ENCODE data around the gene KAT7.

The KAT7 gene

DNA sequence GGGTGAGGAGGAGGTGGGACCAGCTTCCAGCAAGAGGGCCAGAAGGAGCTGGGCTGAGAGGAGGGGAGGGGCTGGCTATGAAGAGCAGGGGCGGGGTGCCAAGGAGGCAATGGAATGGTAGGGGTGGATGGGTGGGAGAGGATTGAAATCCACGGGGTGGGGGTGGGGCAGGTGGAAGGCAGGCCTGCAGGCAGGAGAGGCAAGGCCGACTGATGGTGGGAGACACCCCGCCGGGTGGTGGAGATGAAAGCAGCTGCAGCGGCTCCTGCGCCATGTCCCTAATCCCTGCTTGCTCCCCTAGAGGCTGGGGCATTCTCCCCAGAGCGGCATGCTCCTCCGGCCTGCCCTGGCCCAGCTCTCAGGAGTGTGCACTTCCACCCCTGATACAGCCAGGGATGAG is 87.2 kb downstream of the KAT7 start:
- Histone ChIP-seq H4K20me1 (ENCODE audit: low read depth, low read length) (no peaks in the 10 kb centered on the region), H3K9me2 (replicated peaks; ENCODE audit: insufficient read depth, low read length) (no peaks in the 10 kb centered on the region), H3K36me3 (ENCODE audit: low read length) (no peaks in the 10 kb centered on the region), H3K27ac (ENCODE audit: low read depth, low read length) (no peak overlapping the region), H3K27me3 (ENCODE audit: low read length) (no peaks in the 10 kb centered on the region), H3F3A (ENCODE audit: insufficient read depth) (no peaks in the 10 kb centered on the region), H3K4me3 (ENCODE audit: insufficient read depth, low read length, poor library complexity, severe bottlenecking) (no peak overlapping the region), H3K79me2 (ENCODE audit: insufficient read depth, low read length) (no peaks in the 10 kb centered on the region), H2AFZ (ENCODE audit: low read depth, low read length, severe bottlenecking) (no peak overlapping the region), H3K9me3 (ENCODE audit: insufficient read depth, low read length) (no peaks in the 10 kb centered on the region), H3K9ac (ENCODE audit: low read length) (no peak overlapping the region), H3K4me2 (ENCODE audit: low read depth, low read length, poor library complexity, severe bottlenecking) (no peak overlapping the region)
- TF ChIP-seq EZH2phosphoT487 (conservative IDR thresholded peaks at IDR 0.05; ENCODE audit: low read length) (no peak), CTCF (IDR thresholded peaks at IDR 0.05; ENCODE audit: insufficient read depth, low read length, poor library complexity, severe bottlenecking) (no peak)

DNA sequence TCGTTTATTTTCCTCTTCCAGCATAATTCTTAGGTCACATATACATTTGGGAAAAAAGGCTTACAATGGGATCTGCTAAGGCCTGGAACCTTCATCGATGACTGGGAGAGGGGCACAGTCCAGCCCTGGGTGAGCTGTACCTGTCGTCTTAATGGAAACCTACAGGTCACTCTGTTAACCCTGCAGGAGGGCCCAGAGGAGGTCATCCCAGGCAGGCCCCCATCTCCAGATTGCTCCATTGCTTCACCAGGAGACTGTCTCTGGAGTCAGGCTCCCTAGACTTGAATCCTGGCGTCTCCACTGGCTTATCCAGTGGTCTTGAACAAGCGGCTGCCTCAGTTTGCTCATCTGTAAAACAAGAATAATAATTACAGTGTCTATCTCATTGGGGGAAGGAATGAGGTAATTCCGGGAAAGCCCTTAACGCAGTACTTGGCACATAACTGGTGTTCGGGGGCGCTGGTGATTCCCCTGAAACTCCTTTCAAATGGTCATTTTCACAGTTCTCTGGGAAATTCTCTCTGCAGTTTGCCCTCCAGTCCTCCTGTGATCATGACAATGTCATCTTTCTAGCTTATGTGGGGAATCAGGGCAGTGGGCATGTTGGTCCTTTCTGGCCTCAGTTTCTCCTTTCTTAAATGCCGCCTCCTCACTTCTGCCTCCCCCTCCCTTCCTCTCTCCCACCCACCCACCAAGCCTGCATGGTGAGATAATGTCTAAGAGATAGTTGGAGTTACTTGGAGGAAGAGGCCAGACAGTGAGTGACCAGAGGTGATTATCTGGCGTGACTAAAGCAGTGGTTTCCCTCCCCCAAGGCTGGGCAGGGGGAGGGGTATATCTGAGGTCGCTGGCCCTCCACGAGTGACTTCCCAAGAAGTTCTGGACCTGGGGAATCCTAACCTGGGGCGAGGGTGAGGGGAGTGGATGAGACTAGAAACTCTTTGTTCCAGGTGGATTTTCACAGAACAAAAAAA is 90.7 kb downstream of the KAT7 start:
- H4K20me1 ChIP-seq (ENCODE audit: low read depth, low read length) = no peaks in the 10 kb centered on the region
- H2AFZ ChIP-seq (ENCODE audit: low read depth, low read length, severe bottlenecking) = no peak overlapping the region
- no peak overlapping the region for H3K27ac ChIP-seq (ENCODE audit: low read depth, low read length)
- TF ChIP-seq CTCF (IDR thresholded peaks at IDR 0.05; ENCODE audit: insufficient read depth, low read length, poor library complexity, severe bottlenecking) = no peak
- TF ChIP-seq EZH2phosphoT487 (conservative IDR thresholded peaks at IDR 0.05; ENCODE audit: low read length) = no peak
- H3K4me2 ChIP-seq (ENCODE audit: low read depth, low read length, poor library complexity, severe bottlenecking) = no peak overlapping the region
- H3K9ac ChIP-seq (ENCODE audit: low read length) = no peak overlapping the region
- H3F3A ChIP-seq (ENCODE audit: insufficient read depth) = no peaks in the 10 kb centered on the region
- H3K79me2 ChIP-seq (ENCODE audit: insufficient read depth, low read length) = no peaks in the 10 kb centered on the region
- no peak overlapping the region for H3K4me3 ChIP-seq (ENCODE audit: insufficient read depth, low read length, poor library complexity, severe bottlenecking)
- no peaks in the 10 kb centered on the region for H3K9me2 ChIP-seq (replicated peaks; ENCODE audit: insufficient read depth, low read length)
- H3K9me3 ChIP-seq (ENCODE audit: insufficient read depth, low read length) = no peaks in the 10 kb centered on the region
- H3K27me3 ChIP-seq (ENCODE audit: low read length) = no peaks in the 10 kb centered on the region
- H3K36me3 ChIP-seq (ENCODE audit: low read length) = no peaks in the 10 kb centered on the region

- TF ChIP-seq CTCF (IDR thresholded peaks at IDR 0.05; ENCODE audit: insufficient read depth, low read length, poor library complexity, severe bottlenecking) = peak; percentile 71
- no peak for TF ChIP-seq EZH2phosphoT487 (conservative IDR thresholded peaks at IDR 0.05; ENCODE audit: low read length)
- no peaks in the 10 kb centered on the region for H3F3A ChIP-seq (ENCODE audit: insufficient read depth)
- no peak overlapping the region for H3K4me3 ChIP-seq (ENCODE audit: insufficient read depth, low read length, poor library complexity, severe bottlenecking)
- no peak overlapping the region for H3K9ac ChIP-seq (ENCODE audit: low read length)
- no peak overlapping the region for H2AFZ ChIP-seq (ENCODE audit: low read depth, low read length, severe bottlenecking)
- H3K36me3 ChIP-seq (ENCODE audit: low read length) = no peaks in the 10 kb centered on the region
- no peaks in the 10 kb centered on the region for H4K20me1 ChIP-seq (ENCODE audit: low read depth, low read length)
- no peaks in the 10 kb centered on the region for H3K27me3 ChIP-seq (ENCODE audit: low read length)
- H3K4me2 ChIP-seq (ENCODE audit: low read depth, low read length, poor library complexity, severe bottlenecking) = no peak overlapping the region
- no peaks in the 10 kb centered on the region for H3K79me2 ChIP-seq (ENCODE audit: insufficient read depth, low read length)
- no peaks in the 10 kb centered on the region for H3K9me3 ChIP-seq (ENCODE audit: insufficient read depth, low read length)
- H3K27ac ChIP-seq (ENCODE audit: low read depth, low read length) = no peak overlapping the region
- H3K9me2 ChIP-seq (replicated peaks; ENCODE audit: insufficient read depth, low read length) = no peaks in the 10 kb centered on the region
Observed at GRCh38 chr17:49880291-49881053, 92.0 kb downstream of the KAT7 start.
